Stimulated activated CD8-positive, alpha-beta memory T cell treated with anti-CD3 and anti-CD28 coated beads, Interleukin-4, amount 100 ng/mL, for 1 hour (primary cell): ENCODE measurements around the gene SPDYE11.
"Not testable (repeated sequence)": the region's sequence is repeated elsewhere in the genome, so short reads cannot be mapped to it uniquely, and the experiment has no call there.

Experiments
- DNase-seq, 2 donors: peaks; one replicate each; pipeline ENCODE4 v3.0.0-alpha.2; 2020; ENCODE audit warnings: low read depth in 2 of 2, low spot score in 1 of 2

The SPDYE11 gene

GRCh38 chr7:73057811-73058210, at the start of gene SPDYE11:
TSS of gene SPDYE11 (minus strand) at chr7:73057911. CDS start at chr7:73056111, 1,800 bp downstream.
- not testable (repeated sequence) for DNase-seq

- not testable (repeated sequence) for DNase-seq
These were observed 28.2 kb upstream of the SPDYE11 start, which contains the start of gene SPDYE9 for GRCh38 chr7:73085938-73086337. TSS of gene SPDYE9 (minus strand) at chr7:73086038. CDS start at chr7:73084238, 1,800 bp downstream.

GRCh38 chr7:73029666-73030065, 28.0 kb downstream of the SPDYE11 start, which contains the start of gene SPDYE8:
TSS of gene SPDYE8 (minus strand) at chr7:73029766. CDS start at chr7:73027966, 1,800 bp downstream.
- not testable (repeated sequence) for DNase-seq

- DNase-seq = not testable (repeated sequence)
These were observed 51.2 kb downstream of the SPDYE11 start for GRCh38 chr7:73006491-73006890.

- DNase-seq = peak; percentile 72 to 78
These were observed 51.8 kb downstream of the SPDYE11 start for GRCh38 chr7:73005693-73006447.

GRCh38 chr7:73005356-73005692, 52.4 kb downstream of the SPDYE11 start:
- peak in 1 of 2 donors; percentile 39 for DNase-seq

- DNase-seq = not testable (repeated sequence)
These were observed 59.7 kb downstream of the SPDYE11 start for GRCh38 chr7:72997887-72998468.
